HEK293 (cell line): ENCODE data around the gene FBXO42.

Experiments
- CTCF ChIA-PET: fragments of 350-600 bp; formaldehyde crosslinking; extraction: SDS; loops from one replicate; lab custom pipeline; 2021; ENCODE audit warnings: antibody characterized with exemption; lab: Yijun Ruan, JAX
- POLR2A ChIA-PET: fragments of 300-600 bp; formaldehyde crosslinking; extraction: SDS; loops from one replicate; lab custom pipeline; 2020; ENCODE audit warnings: antibody characterized with exemption, inconsistent platforms; lab: Yijun Ruan, JAX
- H3K27ac ChIP-seq: fragments of 200-500 bp; sonication (Bioruptor generic); 2 replicates; pipeline ENCODE4 v1.5.1; 2014; ENCODE audit warnings: low read depth, low read length, control low read depth, inconsistent platforms; ENCODE audit errors: extremely low read depth
- H3K36me3 ChIP-seq, 2 experiments: fragments of 200-500 bp in 1 of 2; sonication (Bioruptor generic) in 1 of 2; 1 replicate in 1 of 2; 2 replicates in 1 of 2; pipeline ENCODE4 v1.5.1; 2014 to 2017; ENCODE audit warnings: inconsistent platforms in 2 of 2, low read length in 2 of 2; ENCODE audit not compliant: control insufficient read depth in 2 of 2, insufficient read depth in 1 of 2
- H3K4me1 ChIP-seq: fragments of 200-500 bp; sonication (Bioruptor generic); 2 replicates; pipeline ENCODE4 v1.5.1; 2014; ENCODE audit warnings: mild to moderate bottlenecking, low read length, inconsistent platforms; ENCODE audit not compliant: control insufficient read depth, insufficient read depth
- H3K4me3 ChIP-seq: 2 replicates; pipeline ENCODE4 v1.5.1; 2011; ENCODE audit warnings: low read depth, mild to moderate bottlenecking, control low read depth, low read length, moderate library complexity
- H3K9me3 ChIP-seq: fragments of 200-500 bp; sonication (Bioruptor generic); 2 replicates; pipeline ENCODE4 v1.5.1; 2014; ENCODE audit warnings: low read depth, low read length, inconsistent platforms; ENCODE audit not compliant: control insufficient read depth, insufficient read depth
- GLIS1 ChIP-seq: fragments of 450-650 bp; formaldehyde crosslinking; IDR thresholded peaks from 2 replicates; pipeline ENCODE4 v1.5.1; 2016; ENCODE audit warnings: missing biosample characterization, missing genetic modification characterization
- PRDM1 ChIP-seq: fragments of 450-650 bp; formaldehyde crosslinking; IDR thresholded peaks from 2 replicates; pipeline ENCODE4; 2016; ENCODE audit warnings: missing biosample characterization, missing genetic modification characterization
- PRDM6 ChIP-seq: fragments of 450-650 bp; formaldehyde crosslinking; IDR thresholded peaks from 2 replicates; pipeline ENCODE4 v1.5.1; 2017; ENCODE audit warnings: missing biosample characterization, missing genetic modification characterization
- SCRT1 ChIP-seq: fragments of 450-650 bp; formaldehyde crosslinking; IDR thresholded peaks from 2 replicates; pipeline ENCODE4 v1.5.1; 2016; ENCODE audit warnings: missing biosample characterization, missing genetic modification characterization, borderline replicate concordance
- SCRT2 ChIP-seq: fragments of 450-650 bp; formaldehyde crosslinking; IDR thresholded peaks from 2 replicates; pipeline ENCODE4 v1.5.1; 2016; ENCODE audit warnings: missing biosample characterization, missing genetic modification characterization
- SP2 ChIP-seq: fragments of 450-650 bp; formaldehyde crosslinking; IDR thresholded peaks from 2 replicates; pipeline ENCODE4 v1.5.1; 2016; ENCODE audit warnings: missing biosample characterization, missing genetic modification characterization
- SP7 ChIP-seq: fragments of 450-650 bp; formaldehyde crosslinking; IDR thresholded peaks from 2 replicates; pipeline ENCODE4 v1.5.1; 2016; ENCODE audit warnings: missing biosample characterization, missing genetic modification characterization
- ZNF211 ChIP-seq: fragments of 450-650 bp; formaldehyde crosslinking; IDR thresholded peaks from 2 replicates; pipeline ENCODE4 v1.5.1; 2016; ENCODE audit warnings: low read depth, missing biosample characterization, missing genetic modification characterization
- ZNF223 ChIP-seq: fragments of 450-650 bp; formaldehyde crosslinking; IDR thresholded peaks from 2 replicates; pipeline ENCODE4 v1.5.1; 2016; ENCODE audit warnings: missing biosample characterization, missing genetic modification characterization
- ZNF362 ChIP-seq: fragments of 450-650 bp; formaldehyde crosslinking; IDR thresholded peaks from 2 replicates; pipeline ENCODE4 v1.5.1; 2016; ENCODE audit warnings: missing biosample characterization, missing genetic modification characterization
- ZNF596 ChIP-seq: fragments of 450-650 bp; IDR thresholded peaks from 2 replicates; pipeline ENCODE4 v1.5.0; 2018; ENCODE audit warnings: missing biosample characterization, mild to moderate bottlenecking, missing genetic modification characterization, moderate library complexity
- ZNF658 ChIP-seq: fragments of 450-650 bp; formaldehyde crosslinking; IDR thresholded peaks from 2 replicates; pipeline ENCODE4; 2016; ENCODE audit warnings: missing biosample characterization, missing genetic modification characterization
- ZSCAN18 ChIP-seq: fragments of 450-650 bp; formaldehyde crosslinking; IDR thresholded peaks from 2 replicates; pipeline ENCODE4 v1.5.1; 2016; ENCODE audit warnings: missing biosample characterization, missing genetic modification characterization
- TF ChIP-seq, protein P1 (sequence below): fragments of 450-650 bp; formaldehyde crosslinking; IDR thresholded peaks from 2 replicates; pipeline ENCODE4 v1.5.0; 2017; ENCODE audit warnings: missing biosample characterization, missing genetic modification characterization, borderline replicate concordance
- TF ChIP-seq, protein P2 (sequence below): fragments of 450-650 bp; formaldehyde crosslinking; IDR thresholded peaks from 2 replicates; pipeline ENCODE4 v1.5.1; 2016; ENCODE audit warnings: missing biosample characterization, missing genetic modification characterization, borderline replicate concordance
- TF ChIP-seq, protein P3 (sequence below): fragments of 450-650 bp; formaldehyde crosslinking; IDR thresholded peaks from 2 replicates; pipeline ENCODE4 v1.5.1; 2016; ENCODE audit warnings: missing biosample characterization, missing genetic modification characterization

Gene FBXO42

DNA sequence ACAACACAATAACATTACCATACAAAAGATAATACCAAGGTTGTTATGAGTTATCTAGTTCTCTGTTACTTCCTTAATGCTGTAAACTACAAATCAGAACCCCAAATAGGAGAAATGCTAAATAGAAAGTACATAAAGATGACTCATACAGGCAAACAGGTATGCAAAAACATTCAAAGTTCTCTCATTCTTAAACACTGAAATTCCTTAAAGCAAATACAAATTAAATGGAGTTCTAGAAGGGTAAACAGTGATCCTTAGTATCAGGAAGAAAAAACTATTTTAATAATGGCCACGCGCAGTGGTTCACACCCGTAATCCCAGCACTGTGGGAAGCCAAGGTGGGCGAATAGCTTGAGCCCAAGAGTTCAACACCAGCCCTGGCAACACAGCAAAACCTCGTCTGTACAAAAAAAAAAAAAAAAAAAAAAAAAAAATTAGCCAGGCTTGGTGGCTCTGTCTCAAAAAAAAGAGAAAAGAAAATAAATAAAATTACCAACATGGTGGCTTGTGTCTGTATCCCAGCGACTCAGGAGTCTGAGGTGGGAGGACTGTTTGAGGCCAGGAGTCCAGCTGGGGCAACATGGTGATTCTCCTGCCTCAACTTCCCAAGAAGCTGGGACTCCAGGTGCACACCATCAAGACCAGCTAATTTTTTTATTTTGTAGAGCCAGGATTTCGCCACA is 17.5 kb downstream of the FBXO42 start:
- CTCF ChIA-PET = no interaction called here
- no peak overlapping the region for H3K27ac ChIP-seq

More for the DNA sequence above, 17.5 kb downstream of the FBXO42 start:
- H3K36me3 ChIP-seq = no peaks in the 10 kb centered on the region; a peak in 1 of 3 replicates
- no peak overlapping the region for H3K4me3 ChIP-seq
- TF ChIP-seq, protein P1, sequence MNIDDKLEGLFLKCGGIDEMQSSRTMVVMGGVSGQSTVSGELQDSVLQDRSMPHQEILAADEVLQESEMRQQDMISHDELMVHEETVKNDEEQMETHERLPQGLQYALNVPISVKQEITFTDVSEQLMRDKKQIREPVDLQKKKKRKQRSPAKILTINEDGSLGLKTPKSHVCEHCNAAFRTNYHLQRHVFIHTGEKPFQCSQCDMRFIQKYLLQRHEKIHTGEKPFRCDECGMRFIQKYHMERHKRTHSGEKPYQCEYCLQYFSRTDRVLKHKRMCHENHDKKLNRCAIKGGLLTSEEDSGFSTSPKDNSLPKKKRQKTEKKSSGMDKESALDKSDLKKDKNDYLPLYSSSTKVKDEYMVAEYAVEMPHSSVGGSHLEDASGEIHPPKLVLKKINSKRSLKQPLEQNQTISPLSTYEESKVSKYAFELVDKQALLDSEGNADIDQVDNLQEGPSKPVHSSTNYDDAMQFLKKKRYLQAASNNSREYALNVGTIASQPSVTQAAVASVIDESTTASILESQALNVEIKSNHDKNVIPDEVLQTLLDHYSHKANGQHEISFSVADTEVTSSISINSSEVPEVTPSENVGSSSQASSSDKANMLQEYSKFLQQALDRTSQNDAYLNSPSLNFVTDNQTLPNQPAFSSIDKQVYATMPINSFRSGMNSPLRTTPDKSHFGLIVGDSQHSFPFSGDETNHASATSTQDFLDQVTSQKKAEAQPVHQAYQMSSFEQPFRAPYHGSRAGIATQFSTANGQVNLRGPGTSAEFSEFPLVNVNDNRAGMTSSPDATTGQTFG (tag by site-specific recombination) = no peak
- TF ChIP-seq PRDM6 = peak; percentile 58
- TF ChIP-seq ZNF362 (tag by site-specific recombination) = peak; percentile 72
- TF ChIP-seq, protein P2, sequence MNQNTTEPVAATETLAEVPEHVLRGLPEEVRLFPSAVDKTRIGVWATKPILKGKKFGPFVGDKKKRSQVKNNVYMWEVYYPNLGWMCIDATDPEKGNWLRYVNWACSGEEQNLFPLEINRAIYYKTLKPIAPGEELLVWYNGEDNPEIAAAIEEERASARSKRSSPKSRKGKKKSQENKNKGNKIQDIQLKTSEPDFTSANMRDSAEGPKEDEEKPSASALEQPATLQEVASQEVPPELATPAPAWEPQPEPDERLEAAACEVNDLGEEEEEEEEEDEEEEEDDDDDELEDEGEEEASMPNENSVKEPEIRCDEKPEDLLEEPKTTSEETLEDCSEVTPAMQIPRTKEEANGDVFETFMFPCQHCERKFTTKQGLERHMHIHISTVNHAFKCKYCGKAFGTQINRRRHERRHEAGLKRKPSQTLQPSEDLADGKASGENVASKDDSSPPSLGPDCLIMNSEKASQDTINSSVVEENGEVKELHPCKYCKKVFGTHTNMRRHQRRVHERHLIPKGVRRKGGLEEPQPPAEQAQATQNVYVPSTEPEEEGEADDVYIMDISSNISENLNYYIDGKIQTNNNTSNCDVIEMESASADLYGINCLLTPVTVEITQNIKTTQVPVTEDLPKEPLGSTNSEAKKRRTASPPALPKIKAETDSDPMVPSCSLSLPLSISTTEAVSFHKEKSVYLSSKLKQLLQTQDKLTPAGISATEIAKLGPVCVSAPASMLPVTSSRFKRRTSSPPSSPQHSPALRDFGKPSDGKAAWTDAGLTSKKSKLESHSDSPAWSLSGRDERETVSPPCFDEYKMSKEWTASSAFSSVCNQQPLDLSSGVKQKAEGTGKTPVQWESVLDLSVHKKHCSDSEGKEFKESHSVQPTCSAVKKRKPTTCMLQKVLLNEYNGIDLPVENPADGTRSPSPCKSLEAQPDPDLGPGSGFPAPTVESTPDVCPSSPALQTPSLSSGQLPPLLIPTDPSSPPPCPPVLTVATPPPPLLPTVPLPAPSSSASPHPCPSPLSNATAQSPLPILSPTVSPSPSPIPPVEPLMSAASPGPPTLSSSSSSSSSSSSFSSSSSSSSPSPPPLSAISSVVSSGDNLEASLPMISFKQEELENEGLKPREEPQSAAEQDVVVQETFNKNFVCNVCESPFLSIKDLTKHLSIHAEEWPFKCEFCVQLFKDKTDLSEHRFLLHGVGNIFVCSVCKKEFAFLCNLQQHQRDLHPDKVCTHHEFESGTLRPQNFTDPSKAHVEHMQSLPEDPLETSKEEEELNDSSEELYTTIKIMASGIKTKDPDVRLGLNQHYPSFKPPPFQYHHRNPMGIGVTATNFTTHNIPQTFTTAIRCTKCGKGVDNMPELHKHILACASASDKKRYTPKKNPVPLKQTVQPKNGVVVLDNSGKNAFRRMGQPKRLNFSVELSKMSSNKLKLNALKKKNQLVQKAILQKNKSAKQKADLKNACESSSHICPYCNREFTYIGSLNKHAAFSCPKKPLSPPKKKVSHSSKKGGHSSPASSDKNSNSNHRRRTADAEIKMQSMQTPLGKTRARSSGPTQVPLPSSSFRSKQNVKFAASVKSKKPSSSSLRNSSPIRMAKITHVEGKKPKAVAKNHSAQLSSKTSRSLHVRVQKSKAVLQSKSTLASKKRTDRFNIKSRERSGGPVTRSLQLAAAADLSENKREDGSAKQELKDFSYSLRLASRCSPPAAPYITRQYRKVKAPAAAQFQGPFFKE (tag by site-specific recombination) = no peak
- TF ChIP-seq ZSCAN18 (tag by site-specific recombination) = no peak
- TF ChIP-seq GLIS1 (tag by site-specific recombination) = no peak
- TF ChIP-seq, protein P3, sequence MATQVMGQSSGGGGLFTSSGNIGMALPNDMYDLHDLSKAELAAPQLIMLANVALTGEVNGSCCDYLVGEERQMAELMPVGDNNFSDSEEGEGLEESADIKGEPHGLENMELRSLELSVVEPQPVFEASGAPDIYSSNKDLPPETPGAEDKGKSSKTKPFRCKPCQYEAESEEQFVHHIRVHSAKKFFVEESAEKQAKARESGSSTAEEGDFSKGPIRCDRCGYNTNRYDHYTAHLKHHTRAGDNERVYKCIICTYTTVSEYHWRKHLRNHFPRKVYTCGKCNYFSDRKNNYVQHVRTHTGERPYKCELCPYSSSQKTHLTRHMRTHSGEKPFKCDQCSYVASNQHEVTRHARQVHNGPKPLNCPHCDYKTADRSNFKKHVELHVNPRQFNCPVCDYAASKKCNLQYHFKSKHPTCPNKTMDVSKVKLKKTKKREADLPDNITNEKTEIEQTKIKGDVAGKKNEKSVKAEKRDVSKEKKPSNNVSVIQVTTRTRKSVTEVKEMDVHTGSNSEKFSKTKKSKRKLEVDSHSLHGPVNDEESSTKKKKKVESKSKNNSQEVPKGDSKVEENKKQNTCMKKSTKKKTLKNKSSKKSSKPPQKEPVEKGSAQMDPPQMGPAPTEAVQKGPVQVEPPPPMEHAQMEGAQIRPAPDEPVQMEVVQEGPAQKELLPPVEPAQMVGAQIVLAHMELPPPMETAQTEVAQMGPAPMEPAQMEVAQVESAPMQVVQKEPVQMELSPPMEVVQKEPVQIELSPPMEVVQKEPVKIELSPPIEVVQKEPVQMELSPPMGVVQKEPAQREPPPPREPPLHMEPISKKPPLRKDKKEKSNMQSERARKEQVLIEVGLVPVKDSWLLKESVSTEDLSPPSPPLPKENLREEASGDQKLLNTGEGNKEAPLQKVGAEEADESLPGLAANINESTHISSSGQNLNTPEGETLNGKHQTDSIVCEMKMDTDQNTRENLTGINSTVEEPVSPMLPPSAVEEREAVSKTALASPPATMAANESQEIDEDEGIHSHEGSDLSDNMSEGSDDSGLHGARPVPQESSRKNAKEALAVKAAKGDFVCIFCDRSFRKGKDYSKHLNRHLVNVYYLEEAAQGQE (tag by site-specific recombination) = no peak
- TF ChIP-seq ZNF223 (tag by site-specific recombination) = no peak
- TF ChIP-seq SCRT1 = no peak
- TF ChIP-seq ZNF658 (tag by site-specific recombination) = no peak
- no peak for TF ChIP-seq SP7 (tag by site-specific recombination)
- peak; percentile 15; the same call in 1 of the 2 replicates for TF ChIP-seq SCRT2 (tag by site-specific recombination)
- TF ChIP-seq PRDM1 (tag by site-specific recombination) = 0 out of 2 replicates have a peak, but pooled peaks have one; percentile 41
- TF ChIP-seq ZNF211 (tag by site-specific recombination) = no peak
- TF ChIP-seq ZNF596 (tag by site-specific recombination) = no peak
- TF ChIP-seq SP2 (tag by site-specific recombination) = no peak
- POLR2A ChIA-PET = no interaction called here
- H3K9me3 ChIP-seq = no peaks in the 10 kb centered on the region
- peaks cover 4% of the 10 kb centered on the region; the same call in 1 of the 2 replicates for H3K4me1 ChIP-seq
